NCI-H1417 (cell line): ENCODE data around the gene BLNK.

ENCODE experiments used
- DNase-seq, 3 experiments: peaks; one replicate each; lab custom pipeline; 2025; lab: John Stamatoyannopoulos, UW

The BLNK gene

GRCh38 chr10:96261930-96262329, 9.4 kb downstream of the BLNK start:
- DNase-seq: no peak

- DNase-seq: no peak
Measured at GRCh38 chr10:96261132-96261531, 10.2 kb downstream of the BLNK start.

GRCh38 chr10:96260014-96260413, 11.4 kb downstream of the BLNK start:
- no peak for DNase-seq

- no peak for DNase-seq
Measured at GRCh38 chr10:96259150-96259549, 12.2 kb downstream of the BLNK start.

- no peak for DNase-seq
Measured at GRCh38 chr10:96257944-96258343, 13.4 kb downstream of the BLNK start.

- DNase-seq: peak in 1 of 3 experiments; percentile 21
Measured at GRCh38 chr10:96255549-96256333, 15.6 kb downstream of the BLNK start.

- DNase-seq: no peak
Measured at GRCh38 chr10:96254976-96255375, 16.4 kb downstream of the BLNK start.

GRCh38 chr10:96252730-96253129, 18.6 kb downstream of the BLNK start:
- DNase-seq: no peak

- no peak for DNase-seq
Measured at GRCh38 chr10:96250349-96250748, 21.0 kb downstream of the BLNK start.

GRCh38 chr10:96249264-96249663, 22.1 kb downstream of the BLNK start:
- DNase-seq: no peak

- no peak for DNase-seq
Measured at GRCh38 chr10:96244354-96244753, 27.0 kb downstream of the BLNK start.

GRCh38 chr10:96243296-96243695, 28.1 kb downstream of the BLNK start:
- DNase-seq: no peak

GRCh38 chr10:96242822-96243221, 28.5 kb downstream of the BLNK start:
- no peak for DNase-seq

- DNase-seq: no peak
Measured at GRCh38 chr10:96238646-96239623, 32.4 kb downstream of the BLNK start.

GRCh38 chr10:96236876-96237275, 34.5 kb downstream of the BLNK start:
- DNase-seq: no peak

- DNase-seq: no peak
Measured at GRCh38 chr10:96236090-96236478, 35.3 kb downstream of the BLNK start.

- no peak for DNase-seq
Measured at GRCh38 chr10:96235326-96236089, 35.9 kb downstream of the BLNK start.

GRCh38 chr10:96233959-96234358, 37.4 kb downstream of the BLNK start:
- no peak for DNase-seq

GRCh38 chr10:96230527-96230926, 40.8 kb downstream of the BLNK start:
- no peak for DNase-seq

GRCh38 chr10:96229568-96230030, 41.8 kb downstream of the BLNK start:
- DNase-seq: peak; percentile 41 to 70 (median 49)

GRCh38 chr10:96228408-96228994, 42.9 kb downstream of the BLNK start:
- DNase-seq: no peak

- DNase-seq: no peak
Measured at GRCh38 chr10:96227206-96227605, 44.2 kb downstream of the BLNK start.
